Stimulated activated CD4-positive, alpha-beta T cell treated with anti-CD3 and anti-CD28 coated beads, TNF-alpha, amount 100 ng/mL, for 4 hours (primary cell): ENCODE data around the gene EXOSC5.
"Not testable (repeated sequence)": the region's sequence is repeated elsewhere in the genome, so short reads cannot be mapped to it uniquely, and the experiment has no call there.

Experiments used
- DNase-seq, 3 experiments: peaks; one replicate each; pipeline ENCODE4 v3.0.0-alpha.2; 2020; ENCODE audit warnings: low read depth in 3 of 3

The EXOSC5 gene

GRCh38 chr19:41408256-41408655 is 11.1 kb upstream of the EXOSC5 start:
- no peak for DNase-seq

GRCh38 chr19:41407271-41407670 is 10.1 kb upstream of the EXOSC5 start:
- DNase-seq: no peak

- no peak for DNase-seq
Observed at GRCh38 chr19:41405776-41406175, 8.6 kb upstream of the EXOSC5 start.

- no peak for DNase-seq
Observed at GRCh38 chr19:41403181-41403970, 6.2 kb upstream of the EXOSC5 start.

- DNase-seq: no peak
Observed at GRCh38 chr19:41402010-41402409, 4.9 kb upstream of the EXOSC5 start.

- no peak for DNase-seq
Observed at GRCh38 chr19:41401483-41401882, 4.3 kb upstream of the EXOSC5 start.

- DNase-seq: no peak
Observed at GRCh38 chr19:41399525-41399924, 2.4 kb upstream of the EXOSC5 start.

GRCh38 chr19:41399091-41399490 is 1.9 kb upstream of the EXOSC5 start:
- no peak for DNase-seq

GRCh38 chr19:41398598-41398997 is 1.4 kb upstream of the EXOSC5 start:
- no peak for DNase-seq

GRCh38 chr19:41398050-41398418 is 875 bp upstream of the EXOSC5 start:
- DNase-seq: no peak

GRCh38 chr19:41395355-41395754 is 1.8 kb downstream of the EXOSC5 start:
- no peak for DNase-seq

GRCh38 chr19:41392775-41393174 is 4.4 kb downstream of the EXOSC5 start:
- DNase-seq: no peak

GRCh38 chr19:41391618-41392017 is 5.5 kb downstream of the EXOSC5 start:
- DNase-seq: no peak

GRCh38 chr19:41386442-41386841 is 10.7 kb downstream of the EXOSC5 start:
- no peak for DNase-seq

- DNase-seq: no peak
Observed at GRCh38 chr19:41384351-41384750, 12.8 kb downstream of the EXOSC5 start.

GRCh38 chr19:41381536-41381935 is 15.6 kb downstream of the EXOSC5 start:
- DNase-seq: not testable (repeated sequence)

- no peak for DNase-seq
Observed at GRCh38 chr19:41377977-41378709, 19.0 kb downstream of the EXOSC5 start.

GRCh38 chr19:41376998-41377365 is 20.2 kb downstream of the EXOSC5 start:
- peak in 2 of 3 experiments; percentile 45 to 46 for DNase-seq

- no peak for DNase-seq
Observed at GRCh38 chr19:41376241-41376997, 20.7 kb downstream of the EXOSC5 start, which contains the start of gene TMEM91. TMEM91 (plus strand) TSS chr19:41376533; CDS start chr19:41378310, 1,777 bp downstream.

GRCh38 chr19:41373993-41374392 is 23.2 kb downstream of the EXOSC5 start:
- DNase-seq: no peak

- no peak for DNase-seq
Observed at GRCh38 chr19:41372501-41372900, 24.7 kb downstream of the EXOSC5 start.

GRCh38 chr19:41371541-41371940 is 25.6 kb downstream of the EXOSC5 start:
- DNase-seq: no peak
